Prostate gland (tissue), 2 donors: Measurements from ENCODE around the gene TPD52L1. TPM values are rescaled to one million over a fixed set of nuclear protein-coding genes. Genes with fewer than 3 reads are reported as not detected.

ENCODE experiments used
- DNase-seq: peaks from one replicate; pipeline ENCODE4 v3.0.0-alpha.2; 2019; ENCODE audit warnings: low spot score
- H3K27ac ChIP-seq, 2 donors: fragments of 200-600 bp; sonication (generic); 2 replicates each; pipeline ENCODE4 v1.5.1; 2017 to 2019
- H3K27me3 ChIP-seq: fragments of 200-600 bp; sonication (generic); replicated peaks from 2 replicates; pipeline ENCODE4 v1.5.1; 2019; ENCODE audit not compliant: insufficient read depth
- H3K36me3 ChIP-seq, 2 donors: fragments of 200-600 bp; sonication (generic); 1 replicate in 1 of 2; 2 replicates in 1 of 2; pipeline versions ENCODE4 v1.5.1 to v1.8.1; 2017 to 2019
- H3K4me1 ChIP-seq: fragments of 200-600 bp; sonication (generic); replicated peaks from 2 replicates; pipeline ENCODE4 v1.5.1; 2019
- H3K4me3 ChIP-seq, 2 donors: fragments of 200-600 bp; sonication (generic); 2 replicates each; pipeline ENCODE4 v1.5.1; 2017 to 2019
- H3K9me3 ChIP-seq: fragments of 200-600 bp; sonication (generic); 2 replicates; pipeline ENCODE4 v1.5.1; 2017
- CTCF ChIP-seq, 4 experiments: fragments of 200-600 bp in 2 of 4; fragments of 450-650 bp in 2 of 4; sonication (generic) in 2 of 4; IDR thresholded peaks; 1 replicate in 3 of 4; 2 replicates in 1 of 4; pipeline ENCODE4 v1.5.1; 2016 to 2019; ENCODE audit warnings: antibody characterized with exemption in 4 of 4, mild to moderate bottlenecking in 2 of 4, moderate library complexity in 2 of 4
- POLR2A ChIP-seq: fragments of 450-650 bp; IDR thresholded peaks from one replicate; pipeline ENCODE4 v1.6.1; 2016; ENCODE audit warnings: antibody characterized with exemption, mild to moderate bottlenecking
- POLR2AphosphoS5 ChIP-seq: sonication (generic); formaldehyde crosslinking; IDR thresholded peaks from one replicate; pipeline ENCODE4 v1.6.1; 2017; ENCODE audit warnings: antibody characterized with exemption
- WGBS: methylation state at CpG from one replicate; pipeline ENCODE4 v1.1.5; 2018; 5-methylcytosine and 5-hydroxymethylcytosine counted together
- intact Hi-C: fragments of 100-400 bp; cut with DNase I; formaldehyde crosslinking; loops from one replicate; pipeline ENCODE4 v1.14.2; 2022
- total RNA-seq, 2 donors: library from RNA; depleted of rRNA; stranded (reverse); fragments of >200 nt; gene quantifications; one replicate each; pipeline ENCODE4 v1.1.0, GENCODE V29; 2016

The TPD52L1 gene
- total RNA-seq, 2 donors from 2014 or later, result 63.9 to 105 TPM

GRCh38 chr6:125301435-125302391, 148.1 kb downstream of the TPD52L1 start, which contains the start of gene HDDC2:
HDDC2 (minus strand) TSS chr6:125301967; CDS start chr6:125301932, 35 bp downstream.
- H3K4me1 ChIP-seq, result no peaks in the 10 kb centered on the region
- WGBS, result 5% methylated on average over 66 of the region's 67 CpGs
- H3K27ac ChIP-seq, result peak within 1 kb of the TSS; percentile 83 to 87
- TF ChIP-seq CTCF (IDR thresholded peaks at IDR 0.05), result peak in 1 of 4 experiments; percentile 16
- TF ChIP-seq POLR2A, result no peak
- peak; percentile 24 for TF ChIP-seq POLR2AphosphoS5
- peak; percentile 34 for DNase-seq
- intact Hi-C loops, result loop anchor here (1.0 to 10.0 kb wide), 2 partner anchors 148 to 653 kb away; partner anchors contain the start of genes HINT3 and TPD52L1
- no peaks in the 10 kb centered on the region for H3K9me3 ChIP-seq
- H3K4me3 ChIP-seq, result peak within 1 kb of the TSS; percentile 60 to 71
- no peaks in the 10 kb centered on the region for H3K36me3 ChIP-seq
- H3K27me3 ChIP-seq, result no peaks in the 10 kb centered on the region

- H3K9me3 ChIP-seq, result no peaks in the 10 kb centered on the region
- no peak for DNase-seq
- H3K36me3 ChIP-seq, result no peaks in the 10 kb centered on the region
- intact Hi-C loops, result loop anchor here (10.0 kb wide), 1 partner anchor 652 kb away; the partner anchor contains the start of gene HINT3
- no peaks in the 10 kb centered on the region for H3K27me3 ChIP-seq
- no peak overlapping the region for H3K27ac ChIP-seq
- WGBS, result 86% methylated on average over 4 of the region's 4 CpGs
- H3K4me3 ChIP-seq, result no peak overlapping the region
- H3K4me1 ChIP-seq, result no peaks in the 10 kb centered on the region
- TF ChIP-seq POLR2AphosphoS5 (no peak), POLR2A (no peak), CTCF (IDR thresholded peaks at IDR 0.05) (no peak)
These were observed 149.4 kb downstream of the TPD52L1 start for GRCh38 chr6:125302840-125303511.

GRCh38 chr6:125303512-125303854, 149.9 kb downstream of the TPD52L1 start:
- H3K4me3 ChIP-seq, result no peak overlapping the region
- WGBS, result 95% methylated on average over 1 of the region's 1 CpG
- H3K36me3 ChIP-seq, result no peaks in the 10 kb centered on the region
- intact Hi-C loops, result loop anchor here (10.0 kb wide), 1 partner anchor 651 kb away; the partner anchor contains the start of gene HINT3
- TF ChIP-seq POLR2A (no peak), CTCF (IDR thresholded peaks at IDR 0.05) (no peak), POLR2AphosphoS5 (no peak)
- no peaks in the 10 kb centered on the region for H3K27me3 ChIP-seq
- no peaks in the 10 kb centered on the region for H3K9me3 ChIP-seq
- DNase-seq, result no peak
- no peak overlapping the region for H3K27ac ChIP-seq
- H3K4me1 ChIP-seq, result no peaks in the 10 kb centered on the region

- Histone ChIP-seq H3K36me3 (no peaks in the 10 kb centered on the region), H3K27ac (no peak overlapping the region), H3K9me3 (no peaks in the 10 kb centered on the region), H3K4me3 (no peak overlapping the region), H3K4me1 (no peaks in the 10 kb centered on the region), H3K27me3 (no peaks in the 10 kb centered on the region)
- intact Hi-C loops, result loop anchor here (10.0 kb wide), 1 partner anchor 650 kb away; the partner anchor contains the start of gene HINT3
- no peak for DNase-seq
- TF ChIP-seq CTCF (IDR thresholded peaks at IDR 0.05) (no peak), POLR2A (no peak), POLR2AphosphoS5 (no peak)
- WGBS, result 93% methylated on average over 3 of the region's 3 CpGs
These were observed 151.5 kb downstream of the TPD52L1 start for GRCh38 chr6:125304970-125305660.
